Stromal cell of bone marrow (primary cell): Measurements from ENCODE around the gene SNTG2.
"Not testable (repeated sequence)": the region's sequence is repeated elsewhere in the genome, so short reads cannot be mapped to it uniquely, and the experiment has no call there.

ENCODE experiments used
- DNase-seq: peaks from one replicate; pipeline ENCODE4 v3.0.0-alpha.2; 2012; ENCODE audit warnings: low read depth

SNTG2 gene

GRCh38 chr2:1053786-1054185 is 103.1 kb downstream of the SNTG2 start:
- DNase-seq: no peak

- DNase-seq: no peak
These were observed 103.8 kb downstream of the SNTG2 start for GRCh38 chr2:1054399-1054798.

DNA sequence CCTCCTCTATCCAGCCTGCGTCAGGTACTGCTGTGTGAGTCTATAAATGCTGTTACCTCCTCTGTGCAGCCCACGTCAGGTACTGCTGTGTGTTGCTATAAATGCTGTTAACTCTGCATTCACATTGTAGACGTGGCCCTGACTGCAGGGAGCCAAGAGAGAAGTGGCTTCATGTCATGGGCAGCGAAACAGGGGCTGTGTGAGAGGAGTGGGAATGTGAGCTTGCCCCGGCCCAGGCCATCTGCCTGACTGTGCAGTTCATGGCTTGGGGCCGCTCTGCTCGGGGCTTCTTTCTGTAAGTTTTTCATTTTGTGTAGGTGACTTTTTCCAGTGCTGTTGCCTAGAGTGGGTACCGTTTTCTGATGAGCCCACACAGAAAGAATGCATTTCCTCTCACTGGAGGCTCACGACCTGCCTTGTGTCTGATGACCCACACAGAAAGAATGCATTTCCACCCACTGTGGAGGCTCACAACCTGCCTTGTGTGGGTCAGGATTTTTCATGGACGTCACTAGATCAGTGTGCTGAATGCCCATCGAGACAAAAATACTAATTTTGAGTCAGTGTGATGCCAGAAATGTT is 104.5 kb downstream of the SNTG2 start:
- DNase-seq: peak; percentile 24

GRCh38 chr2:1060372-1060771 is 109.7 kb downstream of the SNTG2 start:
- no peak for DNase-seq

DNA sequence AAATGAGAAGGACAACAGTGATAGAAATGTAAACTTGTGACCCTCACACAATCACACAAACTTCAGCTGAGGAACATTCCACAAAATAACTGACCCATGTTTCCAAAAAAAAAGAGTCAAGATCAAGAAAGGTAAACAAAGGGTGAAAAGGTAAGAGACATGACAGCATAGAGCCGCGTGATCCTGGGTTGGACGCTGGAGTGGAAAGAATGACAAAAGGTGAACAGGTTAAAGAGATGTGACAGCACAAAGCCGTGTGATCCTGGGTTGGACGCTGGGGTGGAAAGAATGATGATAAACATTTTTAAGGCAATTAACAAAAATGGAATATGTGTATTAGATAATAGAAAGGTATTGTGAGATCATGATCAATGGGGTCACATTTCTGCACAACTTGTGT is 110.3 kb downstream of the SNTG2 start:
- no peak for DNase-seq

DNA sequence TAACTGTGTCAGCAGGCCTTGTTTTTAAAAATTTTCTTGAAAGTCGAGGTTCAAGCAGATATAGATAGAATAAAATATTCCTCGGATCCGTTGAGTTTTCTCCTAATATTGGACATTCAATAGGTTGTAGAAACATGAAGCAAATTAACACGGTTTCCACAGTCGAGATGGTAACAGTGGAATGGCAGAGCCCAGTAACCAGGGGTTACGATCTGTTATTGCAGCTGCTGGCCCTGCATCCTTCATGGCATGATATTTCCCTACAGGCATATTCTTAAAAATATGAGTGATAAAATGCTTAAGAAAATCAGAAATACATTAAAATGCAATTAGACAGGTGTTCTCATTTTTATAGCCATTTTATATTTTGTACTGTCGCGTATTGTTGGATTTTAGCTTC is 117.6 kb downstream of the SNTG2 start:
- DNase-seq: no peak

DNA sequence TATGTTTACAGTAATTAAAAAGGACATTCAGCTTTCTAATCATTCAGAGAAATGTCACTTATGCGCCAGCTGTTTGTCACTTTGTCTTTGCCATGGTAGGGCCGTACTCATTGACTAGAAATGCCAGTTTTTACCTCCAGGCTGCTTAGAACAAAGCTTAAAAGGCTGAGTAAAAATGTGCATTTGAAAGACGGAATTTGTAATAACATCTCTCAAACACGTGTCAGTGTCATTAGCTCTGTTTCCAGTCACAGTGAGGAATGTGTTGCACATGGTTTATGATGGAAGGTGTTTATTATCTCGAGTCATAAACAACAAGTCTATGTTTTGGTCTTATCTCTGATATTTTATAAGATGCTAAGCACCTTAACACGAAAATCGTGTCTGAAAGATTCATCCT is 118.2 kb downstream of the SNTG2 start:
- no peak for DNase-seq

- no peak for DNase-seq
These were observed 119.2 kb downstream of the SNTG2 start for GRCh38 chr2:1069847-1070246.

GRCh38 chr2:1070601-1071000 is 120.0 kb downstream of the SNTG2 start:
- no peak for DNase-seq

DNA sequence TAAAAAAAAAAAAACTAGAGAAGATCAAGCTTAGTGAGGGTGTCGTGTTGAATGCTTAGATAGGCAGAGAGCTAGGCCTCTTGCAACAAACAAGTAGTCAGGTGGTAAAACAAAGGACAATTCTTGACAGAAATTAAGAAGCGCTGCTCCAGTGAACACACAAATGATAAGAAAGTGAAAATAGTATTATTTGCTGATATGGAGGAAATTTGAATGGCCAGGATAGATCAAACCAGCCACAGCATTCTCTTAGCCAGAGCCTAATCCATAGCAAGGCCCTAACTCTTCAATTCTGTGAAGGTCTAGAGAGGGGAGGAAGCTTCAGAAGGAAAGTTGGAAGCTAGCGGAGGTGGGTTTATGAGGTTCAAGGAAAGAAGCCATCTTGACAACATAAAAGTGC is 121.0 kb downstream of the SNTG2 start:
- DNase-seq: no peak

GRCh38 chr2:1072250-1072649 is 121.6 kb downstream of the SNTG2 start:
- DNase-seq: no peak

DNA sequence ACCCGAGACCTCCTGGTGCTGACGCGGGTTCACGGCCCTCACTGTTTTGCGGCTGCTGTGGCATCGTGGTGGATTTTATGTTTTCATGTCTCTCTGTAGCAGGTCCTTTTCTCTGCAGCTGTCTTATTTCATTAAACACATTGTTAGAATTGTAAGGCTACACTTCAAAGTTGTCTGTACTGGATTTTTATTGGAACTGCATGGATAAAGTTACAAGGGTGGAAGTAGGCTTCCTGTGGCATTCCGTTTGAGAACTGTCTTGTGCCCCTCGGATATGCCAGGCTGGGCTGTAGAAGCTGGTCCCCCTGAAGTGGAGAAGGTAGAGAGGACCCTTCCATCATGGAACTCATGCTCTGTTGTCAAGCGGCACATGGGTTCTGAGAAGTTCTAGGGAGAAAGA is 127.3 kb downstream of the SNTG2 start:
- DNase-seq: no peak

DNA sequence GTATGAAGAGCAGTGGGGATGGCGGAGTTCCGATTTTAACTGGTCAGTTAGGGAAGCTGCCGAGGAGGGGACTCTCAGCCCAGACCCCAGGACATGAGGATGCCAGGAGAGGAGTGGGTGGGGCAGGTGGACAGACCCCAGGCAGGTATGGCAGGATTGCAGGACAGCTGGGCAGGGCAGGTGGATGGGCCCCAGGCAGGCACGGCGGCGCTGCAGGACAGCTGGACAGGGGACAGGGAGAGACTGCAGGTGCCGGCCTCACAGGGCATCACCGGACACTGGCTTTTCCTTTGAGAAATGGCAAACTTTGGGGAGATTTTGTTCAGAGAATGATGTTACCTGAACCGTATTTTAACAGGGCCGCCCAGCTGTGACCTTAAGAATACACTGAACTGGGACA is 127.7 kb downstream of the SNTG2 start:
- no peak for DNase-seq

- no peak for DNase-seq
These were observed 129.5 kb downstream of the SNTG2 start for GRCh38 chr2:1079873-1080799.

DNA sequence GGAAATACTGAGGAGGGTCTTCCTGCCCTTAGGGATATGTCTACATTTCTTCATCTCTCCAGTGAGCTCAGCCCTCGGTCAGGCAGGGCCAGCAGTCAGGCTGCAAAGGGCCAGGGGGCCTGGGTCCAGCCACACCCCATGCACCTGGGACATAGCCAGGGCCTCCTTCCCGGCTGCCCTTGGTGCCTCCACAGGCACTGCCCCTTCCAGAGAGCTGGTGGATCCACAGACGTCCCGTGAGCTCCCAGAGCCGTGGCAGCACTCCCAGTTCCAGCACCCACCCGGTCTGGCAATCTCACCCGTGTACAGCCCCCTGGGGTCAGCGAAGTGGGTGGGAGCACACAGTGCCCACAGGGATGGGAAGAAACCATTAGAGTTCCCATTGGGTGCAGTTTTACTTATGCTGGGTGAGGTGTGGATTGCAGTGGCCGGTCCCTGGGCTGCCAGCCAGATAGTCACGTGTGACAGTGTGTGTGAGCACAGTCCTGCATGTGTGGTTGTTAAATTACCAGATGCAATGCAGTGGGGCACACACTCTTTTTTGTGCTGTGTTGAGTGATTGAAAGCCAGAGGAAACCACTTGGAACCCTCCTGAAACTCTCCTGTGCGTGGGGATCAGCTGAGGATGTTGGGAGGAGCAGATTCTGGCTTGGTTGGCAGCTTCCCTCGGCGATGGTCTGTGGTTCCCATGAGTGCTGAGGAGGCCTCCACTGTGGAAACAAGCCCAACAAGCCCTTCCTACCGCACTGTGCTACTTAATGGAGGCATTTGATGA is 131.0 kb downstream of the SNTG2 start:
- DNase-seq: peak; percentile 35

GRCh38 chr2:1082456-1083205 is 132.0 kb downstream of the SNTG2 start:
- DNase-seq: no peak

- no peak for DNase-seq
These were observed 137.7 kb downstream of the SNTG2 start for GRCh38 chr2:1088192-1088860.

DNA sequence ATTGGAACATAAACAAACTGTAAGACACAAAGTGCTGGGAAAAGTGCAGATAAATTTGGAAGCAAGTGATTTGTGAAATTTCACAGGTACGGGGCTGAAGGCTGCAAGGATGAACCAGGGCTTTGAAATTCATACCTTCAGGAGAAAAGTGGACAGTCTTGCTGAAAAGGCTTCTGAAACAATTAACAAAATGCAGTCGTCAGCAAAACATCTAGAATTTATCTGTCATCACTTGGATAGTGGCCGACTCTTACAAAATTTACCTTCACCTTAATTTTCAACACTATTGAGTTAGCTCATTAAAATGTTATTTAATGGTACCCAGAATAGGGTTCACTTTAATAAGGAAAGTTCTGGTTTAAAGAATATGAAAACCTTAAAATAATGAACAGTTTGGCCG is 138.3 kb downstream of the SNTG2 start:
- DNase-seq: no peak

DNA sequence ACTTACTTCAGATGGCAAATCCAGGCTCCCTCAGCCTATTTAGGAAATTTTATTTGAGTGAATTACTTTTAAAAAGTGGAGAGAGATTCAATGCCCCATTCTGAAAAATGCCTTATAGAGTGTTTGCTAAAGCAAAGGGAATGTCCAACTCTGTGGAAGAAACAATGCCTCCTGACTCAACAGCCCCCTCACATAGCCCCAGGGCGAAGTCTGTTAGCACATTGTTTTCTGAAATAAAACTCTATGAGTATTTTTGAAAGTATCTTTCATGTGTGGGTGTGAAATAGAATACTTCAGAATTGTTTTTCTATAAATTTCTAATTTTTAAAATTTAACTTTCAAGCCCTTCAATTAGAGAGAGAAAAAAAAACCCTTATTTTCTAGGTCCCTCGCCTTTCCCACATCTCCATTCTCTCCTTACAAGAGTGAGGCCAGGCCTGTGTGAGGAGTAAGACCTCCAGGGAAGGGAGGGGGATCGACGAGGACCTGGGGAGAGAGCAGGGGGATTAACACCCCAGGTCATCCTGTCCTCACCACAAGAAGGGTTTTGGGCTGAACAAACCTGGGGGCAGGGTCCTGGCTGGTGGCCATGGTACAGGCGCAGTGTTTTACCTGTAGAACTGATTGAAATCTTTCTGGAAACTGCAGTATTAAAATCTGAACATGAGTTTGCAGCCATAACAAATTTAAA is 141.4 kb downstream of the SNTG2 start:
- no peak for DNase-seq

GRCh38 chr2:1093668-1094067 is 143.0 kb downstream of the SNTG2 start:
- DNase-seq: not testable (repeated sequence)

DNA sequence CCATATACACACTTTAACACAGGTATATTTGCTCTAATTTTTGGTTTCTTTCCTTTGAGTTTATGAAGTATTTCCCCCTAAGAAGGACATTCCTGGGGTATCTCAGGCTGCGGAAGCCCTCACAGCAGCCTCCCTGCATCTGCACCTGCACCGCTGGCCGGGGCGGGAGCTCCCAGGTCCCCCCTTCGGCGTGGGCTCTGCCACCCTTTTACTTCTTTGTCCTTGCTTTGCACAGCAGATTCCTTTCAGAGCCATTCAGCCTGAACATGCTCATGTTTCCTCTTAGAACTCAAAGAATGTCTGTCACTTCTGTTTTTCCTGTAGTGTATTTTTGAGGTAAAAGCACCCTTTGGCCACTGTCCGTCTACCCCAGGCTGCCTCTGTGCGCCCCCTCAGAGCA is 146.5 kb downstream of the SNTG2 start:
- no peak for DNase-seq
